Vagina (tissue), 2 donors: ENCODE results near the gene FCAMR. TPM values are rescaled to one million over a fixed set of nuclear protein-coding genes. Genes with fewer than 3 reads are reported as not detected.

Experiments used
- DNase-seq, 2 donors: peaks; one replicate each; pipeline ENCODE4 v3.0.0-alpha.2; 2017; ENCODE audit errors: extremely low spot score in 2 of 2
- H3K27ac ChIP-seq: fragments of 200-600 bp; sonication (generic); one replicate; pipeline ENCODE4 v1.5.1; 2019
- H3K27me3 ChIP-seq: fragments of 200-600 bp; sonication (generic); one replicate; pipeline ENCODE4 v1.5.1; 2019
- H3K36me3 ChIP-seq, 2 donors: fragments of 200-600 bp; sonication (generic); one replicate each; pipeline ENCODE4 v1.5.1; 2017 to 2019
- H3K4me1 ChIP-seq: fragments of 200-600 bp; sonication (generic); one replicate; pipeline ENCODE4 v1.5.1; 2019
- H3K4me3 ChIP-seq, 2 donors: fragments of 200-600 bp; sonication (generic); 1 replicate in 1 of 2; 2 replicates in 1 of 2; pipeline ENCODE4 v1.5.1; 2016 to 2019
- H3K9me3 ChIP-seq: fragments of 200-600 bp; sonication (generic); one replicate; pipeline ENCODE4 v1.5.1; 2019
- POLR2A ChIP-seq, 2 donors: fragments of 450-650 bp; IDR thresholded peaks; one replicate each; pipeline ENCODE4 v1.6.1; 2017; ENCODE audit warnings: antibody characterized with exemption in 2 of 2, mild to moderate bottlenecking in 2 of 2, moderate library complexity in 2 of 2
- POLR2AphosphoS5 ChIP-seq, 2 donors: sonication (generic); formaldehyde crosslinking; IDR thresholded peaks; one replicate each; pipeline ENCODE4 v1.9.0; 2017; ENCODE audit warnings: antibody characterized with exemption in 2 of 2, mild to moderate bottlenecking in 2 of 2, low read depth in 1 of 2; ENCODE audit not compliant: insufficient read depth in 1 of 2
- intact Hi-C: fragments of 100-400 bp; cut with DNase I; formaldehyde crosslinking; loops from one replicate; pipeline ENCODE4 v1.15.1; 2023
- total RNA-seq: library from RNA; depleted of rRNA; stranded (reverse); fragments of >200 nt; gene quantifications from one replicate; pipeline ENCODE4 v1.2.3, GENCODE V29; 2016
- TF ChIP-seq, protein P1 (sequence below), 3 experiments: fragments of 450-650 bp in 2 of 3; fragments of 200-600 bp in 1 of 3; sonication (generic) in 1 of 3; IDR thresholded peaks; one replicate each; pipeline ENCODE4 v1.5.1; 2017 to 2019; ENCODE audit warnings: antibody characterized with exemption in 3 of 3, mild to moderate bottlenecking in 2 of 3, moderate library complexity in 2 of 3

Gene FCAMR
- total RNA-seq, 1 donor from 2014 or later: not detected

DNA sequence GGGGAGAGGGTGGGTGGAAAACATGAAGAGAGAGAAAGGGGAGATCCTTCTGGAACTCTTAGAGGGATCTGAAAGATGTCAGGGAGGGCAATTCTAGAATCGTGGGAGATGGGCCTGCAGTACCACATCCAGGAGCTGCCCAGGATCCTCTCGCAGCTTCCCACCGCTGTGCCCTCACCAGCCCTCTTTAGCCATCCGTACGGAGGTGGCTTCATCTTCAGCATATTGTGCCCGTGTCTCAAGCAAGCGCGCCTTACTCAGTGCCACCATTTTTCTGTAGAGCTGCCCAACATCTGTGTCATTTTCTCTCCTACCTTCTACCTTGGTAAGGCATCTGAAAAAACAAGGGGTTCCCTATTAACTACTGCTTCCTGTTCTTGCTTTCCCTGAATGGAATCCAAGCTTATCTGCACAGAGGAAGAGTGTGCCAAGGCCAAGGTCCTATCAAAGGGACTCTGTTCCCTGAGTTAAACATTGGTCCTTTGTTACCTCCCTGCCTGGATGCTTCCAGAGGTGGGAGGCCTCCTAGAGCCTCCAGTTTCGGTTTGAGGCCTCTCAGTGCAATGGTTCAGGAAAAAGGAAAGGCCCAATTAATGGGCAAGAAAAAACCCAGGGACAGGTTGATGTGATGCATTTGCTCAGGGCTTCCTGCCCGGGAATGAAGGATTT, 39.1 kb upstream of the FCAMR start:
- Histone ChIP-seq H3K27ac (no peak overlapping the region), H3K4me1 (no peaks in the 10 kb centered on the region), H3K9me3 (no peaks in the 10 kb centered on the region), H3K27me3 (no peaks in the 10 kb centered on the region), H3K36me3 (no peaks in the 10 kb centered on the region), H3K4me3 (no peak overlapping the region)
- no peak for DNase-seq
- TF ChIP-seq, protein P1, sequence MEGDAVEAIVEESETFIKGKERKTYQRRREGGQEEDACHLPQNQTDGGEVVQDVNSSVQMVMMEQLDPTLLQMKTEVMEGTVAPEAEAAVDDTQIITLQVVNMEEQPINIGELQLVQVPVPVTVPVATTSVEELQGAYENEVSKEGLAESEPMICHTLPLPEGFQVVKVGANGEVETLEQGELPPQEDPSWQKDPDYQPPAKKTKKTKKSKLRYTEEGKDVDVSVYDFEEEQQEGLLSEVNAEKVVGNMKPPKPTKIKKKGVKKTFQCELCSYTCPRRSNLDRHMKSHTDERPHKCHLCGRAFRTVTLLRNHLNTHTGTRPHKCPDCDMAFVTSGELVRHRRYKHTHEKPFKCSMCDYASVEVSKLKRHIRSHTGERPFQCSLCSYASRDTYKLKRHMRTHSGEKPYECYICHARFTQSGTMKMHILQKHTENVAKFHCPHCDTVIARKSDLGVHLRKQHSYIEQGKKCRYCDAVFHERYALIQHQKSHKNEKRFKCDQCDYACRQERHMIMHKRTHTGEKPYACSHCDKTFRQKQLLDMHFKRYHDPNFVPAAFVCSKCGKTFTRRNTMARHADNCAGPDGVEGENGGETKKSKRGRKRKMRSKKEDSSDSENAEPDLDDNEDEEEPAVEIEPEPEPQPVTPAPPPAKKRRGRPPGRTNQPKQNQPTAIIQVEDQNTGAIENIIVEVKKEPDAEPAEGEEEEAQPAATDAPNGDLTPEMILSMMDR (IDR thresholded peaks at IDR 0.05): no peak
- TF ChIP-seq POLR2A (IDR thresholded peaks at IDR 0.05): no peak
- no peak for TF ChIP-seq POLR2AphosphoS5 (IDR thresholded peaks at IDR 0.05; ENCODE audit: insufficient read depth in 1 of 2, low read depth in 1 of 2)
- intact Hi-C loops: no loop called here

GRCh38 chr1:207007352-207008033, 37.2 kb upstream of the FCAMR start:
- Histone ChIP-seq H3K4me3 (no peak overlapping the region), H3K27ac (no peak overlapping the region), H3K4me1 (no peaks in the 10 kb centered on the region), H3K27me3 (no peaks in the 10 kb centered on the region), H3K9me3 (no peaks in the 10 kb centered on the region), H3K36me3 (no peaks in the 10 kb centered on the region)
- no peak for DNase-seq
- intact Hi-C loops: no loop called here
- TF ChIP-seq POLR2A (IDR thresholded peaks at IDR 0.05) (no peak), POLR2AphosphoS5 (IDR thresholded peaks at IDR 0.05; ENCODE audit: insufficient read depth in 1 of 2, low read depth in 1 of 2) (no peak)
- TF ChIP-seq, protein P1 (IDR thresholded peaks at IDR 0.05): no peak

DNA sequence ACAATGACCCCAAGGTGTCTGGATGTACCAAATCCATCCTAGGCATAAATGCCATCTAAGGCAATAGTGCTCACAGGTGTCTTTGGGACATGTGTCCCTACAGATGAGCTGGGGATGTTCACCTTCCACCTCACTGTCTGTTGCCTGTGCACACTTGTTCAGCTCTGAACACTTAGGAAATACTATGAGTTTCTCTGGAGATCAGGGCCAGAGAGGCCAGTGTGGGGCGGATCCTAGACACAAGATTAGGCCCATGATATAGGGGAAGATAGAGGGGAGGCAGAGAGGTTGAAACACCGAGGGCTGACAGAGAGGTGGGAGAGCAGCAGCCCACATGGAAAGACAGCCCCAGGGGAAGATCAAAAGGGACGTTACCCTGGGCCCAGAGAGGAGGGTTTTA, 36.7 kb upstream of the FCAMR start:
- no peaks in the 10 kb centered on the region for H3K4me1 ChIP-seq
- no peaks in the 10 kb centered on the region for H3K36me3 ChIP-seq
- TF ChIP-seq, protein P1 (IDR thresholded peaks at IDR 0.05): no peak
- TF ChIP-seq POLR2A (IDR thresholded peaks at IDR 0.05) (no peak), POLR2AphosphoS5 (IDR thresholded peaks at IDR 0.05; ENCODE audit: insufficient read depth in 1 of 2, low read depth in 1 of 2) (no peak)
- no peak overlapping the region for H3K27ac ChIP-seq
- H3K4me3 ChIP-seq: no peak overlapping the region
- intact Hi-C loops: no loop called here
- no peak for DNase-seq
- no peaks in the 10 kb centered on the region for H3K9me3 ChIP-seq
- no peaks in the 10 kb centered on the region for H3K27me3 ChIP-seq

- Histone ChIP-seq H3K9me3 (no peaks in the 10 kb centered on the region), H3K36me3 (no peaks in the 10 kb centered on the region), H3K27me3 (no peaks in the 10 kb centered on the region), H3K4me3 (no peak overlapping the region), H3K4me1 (no peaks in the 10 kb centered on the region), H3K27ac (no peak overlapping the region)
- intact Hi-C loops: no loop called here
- peak in 1 of 2 donors; percentile 60 for DNase-seq
- TF ChIP-seq, protein P1 (IDR thresholded peaks at IDR 0.05): no peak
- TF ChIP-seq POLR2A (IDR thresholded peaks at IDR 0.05) (no peak), POLR2AphosphoS5 (IDR thresholded peaks at IDR 0.05; ENCODE audit: insufficient read depth in 1 of 2, low read depth in 1 of 2) (no peak)
Observed at GRCh38 chr1:207006083-207006482, 35.8 kb upstream of the FCAMR start.
